K562 (cell line): ENCODE data around the gene SH3RF1. TPM values are rescaled to one million over a fixed set of nuclear protein-coding genes. Genes with fewer than 3 reads are reported as not detected.

ENCODE experiments used
- ATAC-seq: fragments of 200-7000 bp; cut with Tn5 transposase; 3 replicates; pipeline ENCODE4 v1.9.1; 2020; ENCODE audit warnings: moderate library complexity
- BruUV-seq: library from RNA; stranded (reverse); fragments of 400-500 nt; replicated peaks from 2 replicates; lab custom pipeline; 2021; lab: Mats Ljungman, UMichigan
- CTCF ChIA-PET: fragments of 300-600 bp; formaldehyde crosslinking; extraction: SDS; loops from one replicate; lab custom pipeline; 2021; ENCODE audit warnings: low intra/inter-chr PET ratio; lab: Yijun Ruan, JAX
- POLR2A ChIA-PET: fragments of 300-600, 350-650 bp; sonication (Branson Sonifier 250); formaldehyde crosslinking; extraction: SDS; loops from one replicate; lab custom pipeline; 2021; ENCODE audit warnings: antibody characterized with exemption, inconsistent platforms; lab: Yijun Ruan, JAX
- DNase-seq, 4 experiments: peaks; one replicate each; pipeline versions ENCODE4 v3.0.0 to v3.0.0-alpha.2; 2011 to 2018; ENCODE audit warnings: low spot score in 3 of 4, mixed read lengths in 3 of 4; ENCODE audit errors: extremely low read depth in 1 of 4
- FAIRE-seq: peaks from 2 replicates; lab custom pipeline; 2011; peaks lifted over from hg19 to GRCh38; lab: Jason Lieb, UNC
- H2AFZ ChIP-seq: 2 replicates; pipeline ENCODE4 v1.6.0; 2011; ENCODE audit warnings: low read depth, low read length, control low read depth, inconsistent platforms
- H3K27ac ChIP-seq: fragments of 200-600 bp; 3 replicates; pipeline ENCODE4 v1.8.0; 2011; ENCODE audit warnings: low read depth, mild to moderate bottlenecking, control low read depth, inconsistent platforms, low read length, moderate library complexity, mixed read lengths; ENCODE audit errors: extremely low read depth
- H3K27me3 ChIP-seq, 2 experiments: fragments of 300-600 bp in 1 of 2; 2 replicates in 1 of 2; 3 replicates in 1 of 2; pipeline versions ENCODE4 v1.6.0 to v1.8.0; 2011; ENCODE audit warnings: inconsistent platforms in 2 of 2, low read length in 2 of 2, mild to moderate bottlenecking in 1 of 2, mixed read lengths in 1 of 2, moderate library complexity in 1 of 2; ENCODE audit not compliant: control insufficient read depth in 2 of 2, insufficient read depth in 2 of 2
- H3K36me3 ChIP-seq: fragments of 300-600 bp; 3 replicates; pipeline ENCODE4 v1.8.0; 2011; ENCODE audit warnings: mild to moderate bottlenecking, low read length, inconsistent platforms; ENCODE audit not compliant: control insufficient read depth, insufficient read depth
- H3K4me1 ChIP-seq, 2 experiments: fragments of 200-600 bp in 1 of 2; replicated peaks in 1 of 2; 2 replicates in 1 of 2; 3 replicates in 1 of 2; pipeline versions ENCODE4 v1.5.1 to v1.8.0; 2011; ENCODE audit warnings: inconsistent platforms in 2 of 2, low read length in 2 of 2, mild to moderate bottlenecking in 1 of 2, mixed read lengths in 1 of 2, moderate library complexity in 1 of 2; ENCODE audit not compliant: control insufficient read depth in 2 of 2, insufficient read depth in 2 of 2
- H3K4me2 ChIP-seq: 2 replicates; pipeline ENCODE4 v1.6.1; 2011; ENCODE audit warnings: low read length, control low read depth, inconsistent platforms, mixed read lengths; ENCODE audit not compliant: insufficient read depth
- H3K4me3 ChIP-seq: fragments of 200-600 bp; sonication (generic), shearing (Covaris generic); 2 replicates; pipeline ENCODE4 v1.5.1; 2016; ENCODE audit warnings: control low read depth, inconsistent platforms
- H3K79me2 ChIP-seq: fragments of 200-600 bp; 3 replicates; pipeline ENCODE4 v1.8.0; 2011; ENCODE audit warnings: low read length, inconsistent platforms; ENCODE audit not compliant: control insufficient read depth, insufficient read depth
- H3K9ac ChIP-seq, 2 experiments: 2 replicates each; pipeline versions ENCODE4 v1.6.0 to v1.6.1; 2011; ENCODE audit warnings: low read depth in 2 of 2, low read length in 2 of 2, control low read depth in 1 of 2, inconsistent platforms in 1 of 2, mild to moderate bottlenecking in 1 of 2, mixed read lengths in 1 of 2; ENCODE audit not compliant: insufficient read depth in 1 of 2
- H3K9me1 ChIP-seq: one replicate; pipeline ENCODE4 v1.6.0; 2011; ENCODE audit warnings: inconsistent platforms, mild to moderate bottlenecking, low read length, moderate library complexity; ENCODE audit not compliant: control insufficient read depth, insufficient read depth
- H3K9me3 ChIP-seq: replicated peaks from 2 replicates; pipeline ENCODE4 v1.5.1; 2011; ENCODE audit warnings: low read depth, low read length, inconsistent platforms; ENCODE audit not compliant: control insufficient read depth, insufficient read depth
- H4K20me1 ChIP-seq: replicated peaks from 2 replicates; pipeline ENCODE4 v1.6.1; 2011; ENCODE audit warnings: low read length, inconsistent platforms, mixed read lengths; ENCODE audit not compliant: control insufficient read depth, insufficient read depth
- DNMT1 ChIP-seq: fragments of 450-650 bp; IDR thresholded peaks from 2 replicates; pipeline ENCODE4 v1.6.1; 2016; ENCODE audit warnings: antibody characterized with exemption, mild to moderate bottlenecking
- SMARCB1 ChIP-seq: IDR thresholded peaks from 2 replicates; pipeline ENCODE4 v1.6.1; 2011; ENCODE audit warnings: improper control_type of control experiment, low read depth; ENCODE audit not compliant: insufficient read length
- WGBS: fragments of 100-300 bp; shearing (Covaris generic); methylation state at CpG from one replicate; pipeline ENCODE4 v1.1.6; 2016; ENCODE audit warnings: low coverage, mixed read lengths; ENCODE audit not compliant: insufficient coverage; ENCODE audit errors: missing lambda C conversion rate; 5-methylcytosine and 5-hydroxymethylcytosine counted together
- in situ Hi-C: fragments of 300-500 bp; cut with MboI; formaldehyde crosslinking; loops from 4 replicates; pipeline ENCODE4 v1.15.0; 2018; ENCODE audit warnings: inconsistent platforms, mixed read lengths
- intact Hi-C: fragments of 100-400 bp; cut with micrococcal nuclease; formaldehyde crosslinking; loops from 2 replicates; pipeline ENCODE4 v1.14.2; 2022
- polyA plus RNA-seq, 8 experiments: library from polyadenylated mRNA; depleted of rRNA in 4 of 8; stranded (reverse) in 5 of 8; unstranded in 3 of 8; fragments of >200 nt; fragmentation: Nextera tagmentation in 2 of 8; fragmentation: Illumina TruSeq in 1 of 8; extraction: Ambion mirVana in 2 of 8; extraction: Trizol in 1 of 8; gene quantifications; 2 replicates each; pipeline versions ENCODE4 v1.2.1 to v1.2.3, GENCODE V29; 2011 to 2014; ENCODE audit warnings: inconsistent platforms in 1 of 8, missing spikeins in 1 of 8
- total RNA-seq, 7 experiments: library from RNA; depleted of rRNA in 6 of 7; stranded (reverse); fragments of >200 nt in 6 of 7; fragmentation: Illumina TruSeq in 2 of 7; extraction: Trizol in 2 of 7; gene quantifications; 2 replicates each; pipeline versions ENCODE4 v1.2.1 to v1.2.3, GENCODE V29; 2011 to 2021; ENCODE audit warnings: low replicate concordance in 1 of 7
- TF ChIP-seq, protein P1 (sequence below), 2 experiments: fragments of 450-650 bp in 1 of 2; sonication (generic) in 1 of 2; formaldehyde crosslinking in 1 of 2; IDR thresholded peaks in 1 of 2; conservative IDR thresholded peaks in 1 of 2; 2 replicates each; pipeline versions ENCODE4 v1.6.1 to v1.8.1; 2016 to 2023; ENCODE audit warnings: mild to moderate bottlenecking in 2 of 2, moderate library complexity in 2 of 2, inconsistent platforms in 1 of 2, missing genetic modification reagents in 1 of 2

The SH3RF1 gene
- total and polyA plus RNA-seq, 9 of the 15 experiments (the other 6 are each of a cell fraction or from before 2014, with no cell fraction given), result 0.04 to 0.16 (median 0.11) TPM; not detected in 6

DNA sequence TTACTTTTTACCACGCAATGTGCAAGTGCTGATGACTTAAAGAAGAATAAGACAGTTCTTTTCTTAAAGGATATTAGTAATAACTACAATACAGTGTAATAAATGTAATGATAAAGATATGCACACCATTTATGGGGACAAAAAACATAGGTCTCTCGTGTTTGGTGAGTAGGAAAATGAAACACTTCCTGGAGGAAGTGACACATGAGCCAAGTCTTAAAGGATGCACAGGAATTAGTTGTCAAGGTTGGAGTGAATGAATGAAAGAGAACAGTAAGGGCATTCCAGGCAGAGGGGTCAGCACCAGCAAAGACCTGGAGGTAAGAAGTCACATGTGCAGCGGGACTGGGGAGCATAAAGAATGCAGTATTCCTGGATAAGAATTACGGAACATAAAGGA, 112.7 kb downstream of the SH3RF1 start (continued):
- no peak for TF ChIP-seq SMARCB1

DNA sequence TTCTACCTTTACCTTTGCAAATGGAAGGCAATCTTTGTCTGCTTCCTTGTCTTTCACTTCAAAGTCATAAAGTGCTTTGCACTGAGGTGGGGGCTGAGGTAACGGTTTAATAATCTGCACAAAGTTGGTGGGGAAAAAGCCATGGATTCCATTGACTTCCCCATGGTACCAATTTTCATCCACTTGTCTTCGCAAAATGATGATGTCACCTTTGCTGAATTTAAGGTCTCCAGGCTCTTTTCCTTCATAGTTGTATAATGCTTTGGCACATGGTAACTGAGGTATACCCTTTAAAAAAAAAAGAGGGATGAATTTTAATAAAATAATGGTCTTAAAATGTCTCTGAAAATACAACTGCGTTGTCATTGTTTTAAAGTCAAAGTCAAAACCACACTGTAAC, 114.4 kb downstream of the SH3RF1 start:
- BruUV-seq, result no TSS peak
- Histone ChIP-seq H3K4me3 (no peak overlapping the region), H3K27ac (no peak overlapping the region), H3K4me1 (no peaks in the 10 kb centered on the region), H3K9me1 (no peaks in the 10 kb centered on the region), H3K4me2 (no peak overlapping the region), H4K20me1 (no peaks in the 10 kb centered on the region), H3K9me3 (no peaks in the 10 kb centered on the region), H3K27me3 (no peaks in the 10 kb centered on the region; a peak in 1 of 5 replicates), H3K79me2 (no peaks in the 10 kb centered on the region), H3K36me3 (no peaks in the 10 kb centered on the region), H3K9ac (no peak overlapping the region), H2AFZ (no peak overlapping the region)
- in situ Hi-C loops (no loop called here), intact Hi-C loops (no loop called here)
- FAIRE-seq (no peak), DNase-seq (no peak), ATAC-seq (no peak)
- 0% methylated on average over 3 of the region's 3 CpGs for WGBS
- ChIA-PET POLR2A (no interaction called here), CTCF (no interaction called here)
- TF ChIP-seq, protein P1, sequence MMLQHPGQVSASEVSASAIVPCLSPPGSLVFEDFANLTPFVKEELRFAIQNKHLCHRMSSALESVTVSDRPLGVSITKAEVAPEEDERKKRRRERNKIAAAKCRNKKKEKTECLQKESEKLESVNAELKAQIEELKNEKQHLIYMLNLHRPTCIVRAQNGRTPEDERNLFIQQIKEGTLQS (IDR thresholded peaks at IDR 0.05), result 0 out of 2 replicates have a peak, but pooled peaks have one; percentile 30
- TF ChIP-seq, protein P1 (CRISPR knock-in tag; conservative IDR thresholded peaks at IDR 0.05), result no peak
- TF ChIP-seq DNMT1, result no peak
